ENCODE results near the gene TRIML1.

The TRIML1 gene

GRCh38 chr4:188196134-188196735 lies 57.0 kb downstream of the TRIML1 start:
- TF ChIP-seq EZH2phosphoT487 (IDR thresholded peaks at IDR 0.05; ENCODE audit: borderline replicate concordance): no peak
- no peaks in the 10 kb centered on the region for H4K20me1 ChIP-seq (ENCODE audit: insufficient read depth, low read length, poor library complexity, severe bottlenecking)
- H2AFZ ChIP-seq (ENCODE audit: low read length): no peak overlapping the region
- H3K79me2 ChIP-seq (ENCODE audit: insufficient read depth, low read length): no peaks in the 10 kb centered on the region
- H3K4me1 ChIP-seq (ENCODE audit: insufficient read depth, low read length, poor library complexity, severe bottlenecking): no peaks in the 10 kb centered on the region
- no peaks in the 10 kb centered on the region for H3K9me2 ChIP-seq (replicated peaks; ENCODE audit: low read depth, low read length)
- no peaks in the 10 kb centered on the region for H3F3A ChIP-seq (ENCODE audit: low read depth)
- H3K36me3 ChIP-seq (ENCODE audit: insufficient read depth, low read length): no peaks in the 10 kb centered on the region
- no peaks in the 10 kb centered on the region; the same call in 1 of the 2 replicates for H3K9me3 ChIP-seq (ENCODE audit: insufficient read depth, low read depth, low read length)
- H3K4me3 ChIP-seq (ENCODE audit: low read length, poor library complexity, severe bottlenecking): no peak overlapping the region
- H3K27me3 ChIP-seq (ENCODE audit: insufficient read depth, low read length, poor library complexity, severe bottlenecking): no peaks in the 10 kb centered on the region
- H3K4me2 ChIP-seq (ENCODE audit: low read depth, low read length, poor library complexity, severe bottlenecking): no peak overlapping the region
- H3K9ac ChIP-seq (ENCODE audit: low read depth, low read length, poor library complexity, severe bottlenecking): no peak overlapping the region
